ENCODE results near the gene ARHGAP19.

The ARHGAP19 gene

GRCh38 chr10:97292097-97292861, at the start of gene ARHGAP19:
ARHGAP19 (minus strand) TSS chr10:97292637; CDS start chr10:97292627, 10 bp downstream.
- ChIA-PET POLR2A (interaction anchor here (0.6 to 2.3 kb wide), 10 partner anchors 10 to 136 kb away, joined by 3 to 18 read pairs (median 4); partner anchors contain the start of genes FRAT1, FRAT2 and RRP12), CTCF (interaction anchor here (0.6 to 3.6 kb wide), 3 partner anchors 14 to 945 kb away, joined by 3 to 18 read pairs (median 6); no protein-coding TSS in a partner anchor)
- H3K36me3 ChIP-seq (ENCODE audit: control insufficient read depth in 2 of 2, insufficient read depth in 1 of 2, low read length in 2 of 2): peaks cover 0 to 4% of the 10 kb centered on the region in 2 experiments; a peak in 1 of 3 replicates
- H3K9me3 ChIP-seq (ENCODE audit: control insufficient read depth, insufficient read depth, low read depth, low read length): no peaks in the 10 kb centered on the region
- no peaks in the 10 kb centered on the region for H3K4me1 ChIP-seq (ENCODE audit: control insufficient read depth, insufficient read depth, low read length)
- H3K27ac ChIP-seq (ENCODE audit: extremely low read depth, low read depth, low read length): peak within 1 kb of the TSS; percentile 86
- H3K4me3 ChIP-seq (ENCODE audit: low read depth, low read length): peak within 1 kb of the TSS; percentile 62
- TF ChIP-seq ZBTB20 (tag by site-specific recombination; IDR thresholded peaks at IDR 0.05): peak; percentile 84
- TF ChIP-seq ZNF184 (tag by site-specific recombination; IDR thresholded peaks at IDR 0.05): peak; percentile 78; the same call in 1 of the 2 replicates
- 0 out of 2 replicates have a peak, but pooled peaks have one; percentile 28 for TF ChIP-seq MZF1 (tag by site-specific recombination; IDR thresholded peaks at IDR 0.05; ENCODE audit: borderline replicate concordance)
- peak; percentile 21; the same call in 1 of the 2 replicates for TF ChIP-seq ZBTB21 (tag by site-specific recombination; IDR thresholded peaks at IDR 0.05)
- no peak for TF ChIP-seq ZBTB49 (tag by site-specific recombination; IDR thresholded peaks at IDR 0.05; ENCODE audit: low read depth)
- TF ChIP-seq ZNF548 (tag by site-specific recombination; IDR thresholded peaks at IDR 0.05): no peak
- no peak for TF ChIP-seq ZNF701 (tag by site-specific recombination; IDR thresholded peaks at IDR 0.05)
- no peak for TF ChIP-seq ZNF221 (tag by site-specific recombination; IDR thresholded peaks at IDR 0.05; ENCODE audit: borderline replicate concordance)
- no peak for TF ChIP-seq ZNF558 (tag by site-specific recombination; IDR thresholded peaks at IDR 0.05)
- peak; percentile 93 for TF ChIP-seq ZXDB (tag by site-specific recombination; IDR thresholded peaks at IDR 0.05)
- TF ChIP-seq HOXA7 (CRISPR knock-in tag; IDR thresholded peaks at IDR 0.05; ENCODE audit: borderline replicate concordance): no peak
- TF ChIP-seq ZNF677 (tag by site-specific recombination; IDR thresholded peaks at IDR 0.05): no peak; the same call in 1 of the 2 replicates
- no peak for TF ChIP-seq ZNF112 (tag by site-specific recombination; IDR thresholded peaks at IDR 0.05)
- peak; percentile 82 for TF ChIP-seq ZNF18 (tag by site-specific recombination; IDR thresholded peaks at IDR 0.05)
- TF ChIP-seq ZNF133 (tag by site-specific recombination; IDR thresholded peaks at IDR 0.05): no peak
- TF ChIP-seq ZNF138 (tag by site-specific recombination; IDR thresholded peaks at IDR 0.05; ENCODE audit: borderline replicate concordance): no peak
- no peak for TF ChIP-seq ZNF521 (tag by site-specific recombination; IDR thresholded peaks at IDR 0.05)
- peak; percentile 89 for TF ChIP-seq ZSCAN30 (tag by site-specific recombination; IDR thresholded peaks at IDR 0.05)
- TF ChIP-seq ZNF571 (tag by site-specific recombination; IDR thresholded peaks at IDR 0.05): no peak
- no peak for TF ChIP-seq TRIM28 (IDR thresholded peaks at IDR 0.05; ENCODE audit: borderline replicate concordance, low read length)
- TF ChIP-seq AEBP2 (tag by site-specific recombination; IDR thresholded peaks at IDR 0.05; ENCODE audit: borderline replicate concordance): peak; percentile 11; the same call in 1 of the 2 replicates
- no peak for TF ChIP-seq ZNF174 (tag by site-specific recombination; IDR thresholded peaks at IDR 0.05)
- peak; percentile 82 for TF ChIP-seq KLF8 (tag by site-specific recombination; IDR thresholded peaks at IDR 0.05)
- TF ChIP-seq ZNF341 (tag by site-specific recombination; IDR thresholded peaks at IDR 0.05; ENCODE audit: low read depth): peak; percentile 98
- 0 out of 2 replicates have a peak, but pooled peaks have one; percentile 22 for TF ChIP-seq ZNF121 (tag by site-specific recombination; IDR thresholded peaks at IDR 0.05)
- TF ChIP-seq ZNF274 (IDR thresholded peaks at IDR 0.05; ENCODE audit: low read length): no peak
- no peak for TF ChIP-seq ZNF274 (tag by site-specific recombination; IDR thresholded peaks at IDR 0.05; ENCODE audit: borderline replicate concordance)
- peak; percentile 95 for TF ChIP-seq ZNF561 (tag by site-specific recombination; IDR thresholded peaks at IDR 0.05; ENCODE audit: borderline replicate concordance)
- peak; percentile 99 for TF ChIP-seq SP2 (tag by site-specific recombination; IDR thresholded peaks at IDR 0.05)
- TF ChIP-seq ZNF585B (tag by site-specific recombination; IDR thresholded peaks at IDR 0.05): no peak
- peak; percentile 87; the same call in 1 of the 2 replicates for TF ChIP-seq ZBTB1 (tag by site-specific recombination; IDR thresholded peaks at IDR 0.05)
- no peak for TF ChIP-seq ZNF549 (tag by site-specific recombination; IDR thresholded peaks at IDR 0.05)
- no peak for TF ChIP-seq ZNF223 (tag by site-specific recombination; IDR thresholded peaks at IDR 0.05)
- peak; percentile 93 for TF ChIP-seq ZNF610 (tag by site-specific recombination; IDR thresholded peaks at IDR 0.05; ENCODE audit: borderline replicate concordance)
- TF ChIP-seq ZNF239 (tag by site-specific recombination; IDR thresholded peaks at IDR 0.05): 0 out of 2 replicates have a peak, but pooled peaks have one; percentile 18
